ENCODE data around the gene CCDC102A. TPM values are rescaled to one million over a fixed set of nuclear protein-coding genes. Genes with fewer than 3 reads are reported as not detected.
"Not testable (repeated sequence)": the region's sequence is repeated elsewhere in the genome, so short reads cannot be mapped to it uniquely, and the experiment has no call there.

The CCDC102A gene
- total RNA-seq, 1 experiment from 2014 or later: 7.6 TPM

- DNase-seq (ENCODE audit: low spot score): no peak
Measured at GRCh38 chr16:57502048-57502775, 34.2 kb downstream of the CCDC102A start.

- no peak for DNase-seq (ENCODE audit: low spot score)
Measured at GRCh38 chr16:57501492-57501891, 34.9 kb downstream of the CCDC102A start.

DNA sequence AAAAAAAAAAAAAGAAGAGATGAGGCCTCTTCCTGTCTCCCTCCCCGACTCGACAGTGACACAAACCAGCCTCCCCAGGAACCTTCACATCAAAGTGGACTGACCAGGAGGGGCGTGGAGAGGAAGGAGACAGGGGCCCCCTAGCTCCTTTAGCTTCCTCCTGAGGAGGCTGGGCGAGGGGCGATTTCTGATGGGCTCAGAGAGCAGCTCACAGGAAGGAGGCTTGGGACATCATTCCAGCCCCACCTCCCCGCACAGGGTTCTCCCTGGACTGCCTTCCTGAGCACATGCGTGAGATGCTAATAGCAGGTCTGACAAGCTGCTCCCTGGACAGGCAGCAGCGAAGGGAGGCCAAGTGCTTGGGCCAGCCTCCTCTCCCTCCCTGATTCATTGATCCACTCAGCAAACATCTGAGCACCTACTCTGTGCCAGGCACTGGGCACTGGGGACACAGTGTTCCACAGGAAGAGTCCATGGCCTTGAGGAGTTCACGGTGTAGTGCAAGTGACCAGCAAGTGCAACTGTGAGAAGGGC lies 35.7 kb downstream of the CCDC102A start:
- no peak for DNase-seq (ENCODE audit: low spot score)

- not testable (repeated sequence) for DNase-seq (ENCODE audit: low spot score)
Measured at GRCh38 chr16:57499941-57500340, 36.4 kb downstream of the CCDC102A start.

GRCh38 chr16:57498031-57498430 lies 38.3 kb downstream of the CCDC102A start:
- DNase-seq (ENCODE audit: low spot score): no peak

DNA sequence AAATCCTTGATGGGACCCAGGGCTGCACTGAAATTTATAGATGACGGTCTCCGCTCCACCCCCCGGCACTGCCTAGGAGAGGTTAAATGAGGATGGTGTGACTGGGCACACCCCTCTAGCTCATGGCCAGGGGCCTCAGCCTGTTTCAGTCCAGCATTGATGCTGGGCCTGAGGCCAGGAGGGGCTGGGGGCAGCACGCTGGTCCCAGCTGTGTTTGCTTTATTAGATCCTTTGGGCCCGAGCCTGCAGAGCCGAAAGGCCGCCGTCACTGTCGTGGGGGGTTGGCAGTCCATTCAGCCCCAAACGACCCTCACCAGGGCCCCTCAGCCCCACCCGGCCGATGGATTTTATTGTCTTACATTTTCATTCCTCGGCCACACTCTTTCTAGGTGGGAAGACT lies 39.2 kb downstream of the CCDC102A start:
- DNase-seq (ENCODE audit: low spot score): no peak

DNA sequence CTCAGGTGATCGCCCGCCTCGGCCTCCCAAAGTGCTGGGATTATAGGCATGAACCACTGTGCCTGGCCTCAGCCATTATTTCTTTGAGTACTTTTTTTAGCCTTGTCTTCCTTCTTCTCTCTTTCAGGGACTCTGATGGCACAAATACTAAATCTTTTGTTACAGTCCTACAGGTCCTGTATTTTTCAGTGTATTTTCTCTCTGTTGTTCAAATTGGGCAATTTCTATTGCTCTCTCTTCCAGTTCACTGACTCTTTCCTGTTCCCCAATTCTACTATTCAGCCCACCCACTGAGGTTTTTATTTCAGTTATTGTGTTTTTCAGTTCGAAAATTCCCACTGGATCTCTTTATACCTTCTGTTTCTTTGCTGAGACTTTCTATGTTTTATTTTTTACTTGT lies 42.6 kb downstream of the CCDC102A start:
- DNase-seq (ENCODE audit: low spot score): no peak

GRCh38 chr16:57489229-57489628 lies 47.1 kb downstream of the CCDC102A start:
- no peak for DNase-seq (ENCODE audit: low spot score)

- DNase-seq (ENCODE audit: low spot score): no peak
Measured at GRCh38 chr16:57486858-57487834, 49.2 kb downstream of the CCDC102A start.

DNA sequence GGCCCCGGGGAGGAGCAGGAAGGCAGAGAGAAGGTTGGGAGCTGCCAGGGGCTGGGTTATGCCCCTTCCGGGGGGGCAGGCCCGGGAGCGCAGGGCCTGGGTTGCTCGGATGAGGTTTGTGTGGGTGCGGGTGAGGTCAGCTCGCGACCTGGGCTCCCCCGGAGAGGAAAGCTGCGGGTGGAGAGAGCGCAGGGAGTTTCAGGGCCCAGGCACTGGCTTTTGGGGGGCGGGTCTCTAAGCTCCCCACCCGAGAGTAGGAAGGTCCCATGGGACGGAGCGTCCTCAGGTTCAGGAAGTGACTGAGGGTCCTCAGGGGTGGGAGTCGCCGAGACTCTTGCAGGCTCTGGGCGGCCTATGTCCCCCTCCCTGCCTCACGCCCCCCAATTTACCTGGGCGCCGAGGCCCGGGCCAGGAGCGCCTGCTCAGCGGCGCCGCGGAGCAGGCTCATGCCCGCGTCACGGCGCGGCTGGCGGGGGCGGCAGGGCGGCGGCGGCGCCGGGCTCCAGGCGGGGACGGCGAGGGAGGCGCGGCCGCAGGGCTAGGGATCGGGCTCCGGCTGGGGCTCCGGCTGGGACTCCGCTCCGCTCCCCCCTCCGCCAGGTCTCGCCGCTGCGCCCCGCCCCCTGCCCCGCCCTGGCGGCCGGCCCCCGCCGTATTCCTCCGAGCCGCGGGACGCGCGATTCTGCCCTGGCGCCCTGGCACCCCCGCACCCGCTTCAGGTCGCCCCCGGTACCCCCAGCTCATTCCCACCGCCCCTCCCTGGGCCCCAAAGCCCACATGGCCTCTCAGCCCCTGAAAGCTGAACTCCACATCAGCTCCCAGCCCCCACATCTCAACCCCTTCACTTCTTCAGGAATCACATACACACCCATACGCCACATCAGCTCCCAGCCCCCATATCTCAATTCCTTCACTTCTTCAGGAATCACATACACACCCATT lies 50.2 kb downstream of the CCDC102A start, which contains the start of gene DOK4:
TSS of gene DOK4 (minus strand) at position 578 of the 942 bp plus-strand sequence. CDS start 6,986 bp downstream, outside the sequence.
- DNase-seq (ENCODE audit: low spot score): peak; percentile 74

GRCh38 chr16:57485091-57485915 lies 51.1 kb downstream of the CCDC102A start:
- peak; percentile 26 for DNase-seq (ENCODE audit: low spot score)

GRCh38 chr16:57484515-57485005 lies 51.8 kb downstream of the CCDC102A start:
- no peak for DNase-seq (ENCODE audit: low spot score)

DNA sequence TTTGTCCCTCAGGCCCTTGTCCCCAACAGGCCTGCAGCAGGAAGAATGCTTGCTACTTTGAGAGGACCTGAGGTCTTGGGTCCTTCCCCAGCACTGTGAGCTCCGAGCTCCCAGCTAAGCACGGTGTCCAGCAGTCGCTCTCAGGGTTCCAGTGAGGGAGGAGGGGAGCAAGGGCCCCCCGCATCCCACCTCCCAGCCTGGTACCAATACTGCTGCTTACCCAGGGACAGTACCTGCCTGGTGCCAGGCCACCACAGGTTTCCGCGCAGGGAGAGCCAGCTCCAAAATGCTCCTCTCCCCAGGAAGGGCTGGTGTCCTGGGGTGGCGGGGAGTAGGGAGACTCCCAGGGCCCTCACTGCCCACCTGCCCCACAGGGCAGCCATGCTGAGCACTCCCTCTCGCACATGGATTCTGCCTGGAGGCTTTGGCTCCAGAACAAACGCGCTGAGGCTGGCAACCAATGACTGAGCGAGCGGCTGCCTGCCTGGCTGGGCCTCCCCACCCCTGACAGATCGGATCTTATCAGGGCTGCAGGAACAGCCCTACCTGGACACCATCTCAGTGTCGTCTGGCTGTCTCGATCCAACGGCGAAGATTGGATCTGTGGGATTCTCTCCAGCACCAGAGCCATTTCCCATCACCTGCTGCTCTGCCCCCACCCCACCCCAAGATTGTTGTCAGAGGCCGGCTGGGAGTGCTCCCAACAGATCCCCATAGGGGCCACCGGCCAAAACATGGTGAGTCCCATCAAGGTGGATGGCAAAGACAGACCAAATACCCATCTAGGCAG lies 52.5 kb downstream of the CCDC102A start:
- no peak for DNase-seq (ENCODE audit: low spot score)

DNA sequence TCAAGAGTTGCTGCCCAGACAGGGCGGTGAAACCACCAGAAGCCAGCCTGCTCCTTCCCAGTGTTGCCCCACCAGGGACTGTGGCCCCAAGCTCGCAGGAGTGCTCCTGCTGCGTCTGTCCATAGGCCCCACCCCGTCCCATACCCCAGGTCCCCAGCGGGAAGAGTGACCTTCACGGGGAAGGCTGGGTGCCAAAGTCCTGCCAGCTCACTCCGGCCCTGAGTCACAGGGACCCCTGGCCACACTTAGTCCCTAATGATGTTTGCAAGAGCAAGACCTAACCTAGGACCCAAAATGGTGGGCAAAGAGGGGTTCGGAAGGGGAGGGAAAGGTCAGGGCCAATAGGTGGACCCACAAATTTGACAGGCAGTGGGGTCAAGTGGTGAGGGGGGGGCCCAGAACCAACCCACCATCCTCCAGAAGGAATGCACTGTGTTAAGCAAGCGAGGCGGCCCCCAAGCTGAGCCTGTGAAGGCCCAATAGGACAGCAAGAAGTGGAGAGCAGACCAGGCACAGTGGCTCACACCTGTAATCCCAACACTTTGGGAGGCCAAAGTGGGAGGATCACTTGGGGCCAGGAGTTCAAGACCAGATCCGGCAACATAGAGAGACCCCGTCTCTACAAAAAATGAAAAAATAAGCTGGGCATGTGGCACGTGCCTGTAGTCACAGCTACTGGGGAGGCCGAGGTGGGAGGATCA lies 53.4 kb downstream of the CCDC102A start:
- DNase-seq (ENCODE audit: low spot score): no peak

DNA sequence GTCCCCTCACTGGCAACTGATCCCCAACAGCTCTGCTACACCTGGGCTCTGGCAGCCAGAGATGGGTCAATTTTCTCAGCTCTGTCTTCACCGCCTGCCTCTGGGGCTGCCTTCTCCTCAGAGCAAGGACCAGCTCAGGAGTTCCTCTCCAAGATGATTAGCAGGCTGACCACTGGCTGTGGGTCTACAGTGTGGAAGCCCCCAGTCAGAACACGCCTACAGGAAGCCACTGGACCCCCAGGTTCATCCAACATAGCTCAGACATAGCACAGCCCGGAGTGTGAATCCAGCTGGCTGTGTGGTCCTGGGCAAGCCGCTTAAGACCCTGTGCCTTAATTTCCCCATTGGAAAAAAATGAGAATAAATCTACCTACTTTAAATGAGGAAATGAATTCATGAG lies 55.0 kb downstream of the CCDC102A start:
- DNase-seq (ENCODE audit: low spot score): no peak

DNA sequence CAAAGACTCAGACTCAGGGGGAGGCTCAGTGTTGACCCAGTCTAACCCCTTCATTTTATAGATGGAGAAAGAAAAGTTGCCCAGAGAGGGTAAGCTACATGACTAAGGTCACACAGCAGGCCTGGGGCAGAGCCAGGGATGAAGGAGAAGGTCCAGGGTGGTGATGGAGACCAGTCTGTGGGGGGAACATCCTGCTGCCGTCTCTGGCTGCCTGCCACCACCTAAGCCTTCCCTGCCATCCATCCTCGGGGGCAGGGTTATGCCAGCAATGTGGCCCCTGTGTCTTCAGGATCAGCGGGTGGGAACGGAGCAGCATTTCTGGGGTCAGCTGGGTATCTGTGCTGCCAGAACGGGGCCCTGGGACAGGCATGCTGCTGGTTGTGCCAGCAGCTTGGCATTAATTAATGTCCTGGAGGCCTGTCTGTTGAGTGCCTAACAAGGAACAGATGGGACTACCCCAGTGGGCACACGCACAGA lies 55.6 kb downstream of the CCDC102A start:
- DNase-seq (ENCODE audit: low spot score): no peak

DNA sequence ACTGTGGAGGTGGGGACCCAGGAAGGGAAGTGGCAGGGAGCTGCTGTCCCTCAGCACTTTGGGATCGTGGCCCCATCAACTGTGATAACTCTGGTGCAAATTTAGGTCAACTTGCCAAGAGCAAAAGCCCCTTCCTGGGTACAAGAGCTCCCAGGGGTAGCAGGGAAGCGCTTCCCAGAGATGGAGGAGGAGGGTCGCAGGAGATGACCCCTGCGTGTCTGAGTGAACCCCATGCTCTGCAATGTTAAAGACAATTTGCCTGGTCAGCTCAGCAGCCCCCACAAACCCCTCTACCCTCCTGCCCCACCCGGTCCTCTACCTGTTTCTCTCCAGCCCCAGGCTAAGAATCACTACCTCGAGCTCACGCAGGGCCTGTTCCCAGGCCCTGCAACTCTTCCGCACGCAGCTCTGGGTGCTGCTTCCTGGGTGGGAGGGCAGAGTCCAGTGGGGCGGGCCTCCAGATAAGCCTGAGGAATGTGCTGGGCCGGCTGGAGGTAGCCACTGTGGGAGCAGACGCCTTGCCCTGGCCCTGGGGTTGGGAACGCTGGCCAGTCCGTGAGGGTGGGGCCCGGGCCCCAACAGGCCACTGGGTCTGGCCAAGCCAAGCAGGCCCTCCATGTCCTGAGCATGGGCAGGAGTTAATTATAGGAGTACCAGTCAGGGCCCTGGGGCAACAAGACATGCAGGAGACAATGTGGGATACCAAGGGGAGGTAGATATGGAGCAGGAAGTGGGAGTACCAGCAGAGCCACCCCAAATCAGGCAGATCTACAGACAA lies 56.2 kb downstream of the CCDC102A start:
- DNase-seq (ENCODE audit: low spot score): peak; percentile 88

Measured in HT-29 (cell line).